OCI-LY7 (cell line): ENCODE measurements around the gene GON4L. TPM values are rescaled to one million over a fixed set of nuclear protein-coding genes. Genes with fewer than 3 reads are reported as not detected.

Source experiments
- BruUV-seq: library from RNA; stranded (reverse); fragments of 400-500 nt; replicated peaks from 2 replicates; lab custom pipeline; 2021; lab: Mats Ljungman, UMichigan
- CTCF ChIA-PET: fragments of 300-600 bp; sonication (Branson Sonifier 250); formaldehyde crosslinking; loops from one replicate; lab custom pipeline; 2022; ENCODE audit warnings: antibody characterized with exemption; ENCODE audit not compliant: unreplicated experiment; lab: Charles Lee
- POLR2A ChIA-PET: fragments of 300-600 bp; sonication (Branson Sonifier 250); formaldehyde crosslinking; loops from one replicate; lab custom pipeline; 2022; ENCODE audit warnings: antibody characterized with exemption; lab: Charles Lee
- DNase-seq: peaks from one replicate; pipeline ENCODE4 v3.0.0-alpha.2; 2015; ENCODE audit warnings: low spot score
- H2AFZ ChIP-seq: fragments of 200-600 bp; sonication (generic), shearing (Covaris generic); 2 replicates; pipeline ENCODE4 v1.6.1; 2014; ENCODE audit warnings: mild to moderate bottlenecking, antibody characterized with exemption, low read length, moderate library complexity
- H3K27ac ChIP-seq: fragments of 200-600 bp; sonication (generic); 2 replicates; pipeline ENCODE4 v1.5.1; 2014; ENCODE audit warnings: mixed run types, low read depth, mild to moderate bottlenecking, moderate library complexity, low read length, inconsistent platforms; ENCODE audit not compliant: poor library complexity, severe bottlenecking
- H3K36me3 ChIP-seq: fragments of 200-600 bp; sonication (generic); 2 replicates; pipeline ENCODE4 v1.6.1; 2014; ENCODE audit warnings: mild to moderate bottlenecking, antibody characterized with exemption, low read length, moderate library complexity, mixed read lengths; ENCODE audit not compliant: insufficient read depth
- H3K4me1 ChIP-seq: fragments of 200-600 bp; sonication (generic); 2 replicates; pipeline ENCODE4 v1.5.1; 2014; ENCODE audit warnings: mild to moderate bottlenecking, low read length; ENCODE audit not compliant: insufficient read depth, poor library complexity, severe bottlenecking
- H3K4me2 ChIP-seq: fragments of 200-600 bp; sonication (generic); 2 replicates; pipeline ENCODE4 v1.6.1; 2014; ENCODE audit warnings: mild to moderate bottlenecking, low read length
- H3K4me3 ChIP-seq: fragments of 200-600 bp; sonication (generic); 2 replicates; pipeline ENCODE4 v1.5.1; 2014; ENCODE audit warnings: mild to moderate bottlenecking, low read depth, low read length; ENCODE audit not compliant: poor library complexity, severe bottlenecking
- H3K79me2 ChIP-seq: fragments of 200-600 bp; sonication (generic); 2 replicates; pipeline ENCODE4 v1.6.1; 2016; ENCODE audit warnings: low read depth, mild to moderate bottlenecking, low read length, moderate library complexity, mixed read lengths; ENCODE audit not compliant: insufficient read depth
- H3K9me2 ChIP-seq: fragments of 200-600 bp; sonication (generic); 2 replicates; pipeline ENCODE4 v1.6.1; 2016; ENCODE audit warnings: mild to moderate bottlenecking, low read length, mixed read lengths; ENCODE audit not compliant: insufficient read depth
- H3K9me3 ChIP-seq: fragments of 200-600 bp; sonication (generic); 2 replicates; pipeline ENCODE4 v1.6.1; 2014; ENCODE audit warnings: mild to moderate bottlenecking, mixed run types, low read length, mixed read lengths
- H4K20me1 ChIP-seq: fragments of 200-600 bp; sonication (generic); 2 replicates; pipeline ENCODE4 v1.6.1; 2014; ENCODE audit warnings: mild to moderate bottlenecking, antibody characterized with exemption, low read length, moderate library complexity, mixed read lengths; ENCODE audit not compliant: insufficient read depth
- CTCF ChIP-seq: fragments of 200-600 bp; sonication (generic); conservative IDR thresholded peaks from 2 replicates; pipeline ENCODE4 v1.5.1; 2014; ENCODE audit warnings: mild to moderate bottlenecking, antibody characterized with exemption, low read length, moderate library complexity, mixed read lengths
- EZH2phosphoT487 ChIP-seq: fragments of 200-600 bp; sonication (generic); IDR thresholded peaks from 2 replicates; pipeline ENCODE4 v1.6.1; 2018; ENCODE audit warnings: low read depth, borderline replicate concordance, mild to moderate bottlenecking, mixed run types, antibody characterized with exemption, low read length, moderate library complexity, mixed read lengths
- intact Hi-C: fragments of 100-400 bp; cut with micrococcal nuclease; formaldehyde crosslinking; loops from one replicate; pipeline ENCODE4 v1.10.0; 2022; ENCODE audit not compliant: unreplicated experiment
- total RNA-seq, 2 experiments: library from RNA; depleted of rRNA in 1 of 2; stranded (reverse); fragments of >200 nt in 1 of 2; shearing (Covaris generic) in 1 of 2; gene quantifications; 2 replicates each; pipeline ENCODE4 v1.2.3, GENCODE V29; 2014 to 2022

GON4L gene
- total RNA-seq, 2 experiments from 2014 or later: 46.0 to 78.0 TPM

DNA sequence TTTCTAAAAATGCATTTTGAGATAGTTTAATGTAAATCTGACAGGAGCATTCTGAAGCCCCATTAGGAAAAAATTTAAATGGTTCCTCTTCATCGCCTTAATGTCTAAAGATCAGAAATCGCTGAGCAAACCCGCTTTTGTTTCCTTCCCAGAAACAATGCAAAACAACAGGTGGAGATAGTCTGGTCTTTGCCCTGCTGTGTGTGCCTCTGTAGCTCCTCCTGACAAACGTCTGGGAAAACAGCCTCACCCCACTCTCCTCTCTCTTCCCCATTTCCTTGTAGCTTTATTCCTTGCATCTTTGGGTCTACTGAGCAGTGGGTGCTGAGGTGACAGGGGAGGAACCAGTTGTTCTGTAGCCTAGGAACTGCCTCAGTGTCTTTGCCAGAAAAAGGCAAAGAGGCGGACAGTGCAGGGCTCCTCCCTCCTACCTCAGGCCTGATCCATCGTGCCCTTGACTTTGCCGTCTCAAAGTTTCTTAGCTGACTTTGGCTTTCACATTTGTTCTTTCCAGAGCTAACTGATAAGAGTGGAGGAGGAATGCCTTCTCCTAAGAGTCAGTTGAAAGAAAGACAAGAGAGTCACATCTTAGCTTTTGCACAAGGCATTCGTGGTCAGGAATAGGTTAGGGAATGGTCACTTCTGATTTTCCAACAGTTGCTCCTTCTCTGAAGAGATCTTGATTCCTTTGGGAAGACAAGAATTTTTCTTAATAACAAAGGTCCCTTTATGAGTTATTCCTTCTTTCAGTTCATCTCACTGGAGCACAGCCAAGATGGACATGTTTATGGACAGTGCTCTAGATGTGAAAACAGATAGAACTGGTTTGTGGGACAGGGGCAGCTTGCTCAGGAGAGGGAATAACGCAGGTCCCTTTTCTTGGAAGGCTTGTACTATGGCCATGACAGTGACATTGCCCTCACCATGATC lies 27.3 kb upstream of the GON4L start:
- Histone ChIP-seq H3K4me1 (peaks cover 83% of the 10 kb centered on the region), H4K20me1 (no peaks in the 10 kb centered on the region), H3K4me2 (peak overlapping the region; percentile 82), H3K9me3 (no peaks in the 10 kb centered on the region), H3K79me2 (peaks cover 44% of the 10 kb centered on the region; the same call in 1 of the 2 replicates), H3K36me3 (peaks cover 60% of the 10 kb centered on the region), H3K4me3 (peak overlapping the region; percentile 53), H2AFZ (no peak overlapping the region), H3K9me2 (no peaks in the 10 kb centered on the region), H3K27ac (peak overlapping the region; percentile 96)
- no peak for TF ChIP-seq EZH2phosphoT487
- TF ChIP-seq CTCF: no peak
- POLR2A ChIA-PET: interaction anchor here (0.5 to 4.9 kb wide), 14 partner anchors 10 to 87 kb away, joined by 3 to 46 read pairs (median 6); partner anchors contain the start of genes GON4L, KHDC4 and SYT11
- DNase-seq: peak; percentile 70
- intact Hi-C loops: no loop called here
- BruUV-seq: TSS peak; percentile 22
- CTCF ChIA-PET: interaction anchor here (0.6 to 2.4 kb wide), 2 partner anchors 16 to 206 kb away, joined by 3 to 7 read pairs; no protein-coding TSS in a partner anchor

DNA sequence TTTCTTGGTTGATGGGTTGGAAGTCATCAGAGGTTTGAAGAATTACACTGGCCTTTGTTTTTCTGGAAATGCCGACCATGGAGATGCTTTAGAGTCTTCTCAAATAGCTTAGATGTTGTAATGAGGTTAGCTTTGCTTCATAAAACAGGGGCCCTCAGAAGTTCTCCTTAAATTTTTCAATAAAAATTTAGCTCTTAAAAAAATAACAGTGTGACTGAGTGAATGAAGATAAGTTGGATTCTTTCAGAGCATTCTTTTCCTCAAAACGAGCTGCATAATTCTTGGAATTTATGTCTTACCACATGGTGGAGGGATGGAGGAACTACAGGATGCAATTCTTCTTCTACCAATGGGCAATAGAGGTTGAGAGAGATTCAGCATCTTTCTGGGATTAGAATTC lies 25.8 kb upstream of the GON4L start:
- no TSS peak for BruUV-seq
- H3K4me2 ChIP-seq: peak overlapping the region; percentile 82
- H3K27ac ChIP-seq: peak overlapping the region; percentile 96
- peaks cover 82% of the 10 kb centered on the region for H3K4me1 ChIP-seq
- CTCF ChIA-PET: interaction anchor here (0.9 to 2.4 kb wide), 5 partner anchors 14 to 26 kb away, joined by 3 to 7 read pairs (median 3); partner anchors contain the start of genes GON4L and SYT11
- intact Hi-C loops: loop anchor here (1.0 kb wide), 1 partner anchor 22 kb away; no protein-coding TSS in a partner anchor
- DNase-seq: no peak
- H4K20me1 ChIP-seq: no peaks in the 10 kb centered on the region
- H3K9me3 ChIP-seq: no peaks in the 10 kb centered on the region
- H2AFZ ChIP-seq: no peak overlapping the region
- peaks cover 52% of the 10 kb centered on the region for H3K79me2 ChIP-seq
- no peak for TF ChIP-seq EZH2phosphoT487
- 0 out of 2 replicates have a peak, but pooled peaks have one; percentile 9 for TF ChIP-seq CTCF
- POLR2A ChIA-PET: interaction anchor here (0.6 to 4.9 kb wide), 12 partner anchors 10 to 463 kb away, joined by 3 to 46 read pairs (median 5); partner anchors contain the start of genes ARHGEF2, GON4L and SYT11
- no peaks in the 10 kb centered on the region for H3K9me2 ChIP-seq
- H3K4me3 ChIP-seq: peak overlapping the region; percentile 53
- peaks cover 60% of the 10 kb centered on the region for H3K36me3 ChIP-seq
